ENCODE measurements around the gene TP53TG3B.
"Not testable (repeated sequence)": the region's sequence is repeated elsewhere in the genome, so short reads cannot be mapped to it uniquely, and the experiment has no call there.

Gene TP53TG3B

GRCh38 chr16:33360541-33360940 lies at the start of gene TP53TG3B:
Gene TP53TG3B (plus strand): TSS chr16:33360841. CDS start chr16:33360909, 68 bp downstream.
- not testable (repeated sequence) for FAIRE-seq; DNase-seq (ENCODE audit: insufficient read length, low spot score)

GRCh38 chr16:33336226-33337012 lies 24.2 kb upstream of the TP53TG3B start:
- DNase-seq (ENCODE audit: insufficient read length, low spot score); FAIRE-seq: not testable (repeated sequence)

- FAIRE-seq; DNase-seq (ENCODE audit: insufficient read length, low spot score): not testable (repeated sequence)
These were observed 22.8 kb upstream of the TP53TG3B start for GRCh38 chr16:33337627-33338542.

GRCh38 chr16:33338543-33338951 lies 22.1 kb upstream of the TP53TG3B start:
- not testable (repeated sequence) for FAIRE-seq; DNase-seq (ENCODE audit: insufficient read length, low spot score)

- not testable (repeated sequence) for FAIRE-seq; DNase-seq (ENCODE audit: insufficient read length, low spot score)
These were observed 21.3 kb upstream of the TP53TG3B start for GRCh38 chr16:33339093-33340061.
